ENCODE data around the gene CAMK4.
"Not testable (repeated sequence)": the region's sequence is repeated elsewhere in the genome, so short reads cannot be mapped to it uniquely, and the experiment has no call there.

The CAMK4 gene

GRCh38 chr5:111296570-111296969, 72.4 kb downstream of the CAMK4 start:
- Mint-ChIP-seq H3K27ac (no peak overlapping the region), H3K9me3 (peaks cover 13% of the 10 kb centered on the region)
- TF ChIP-seq, protein P1, sequence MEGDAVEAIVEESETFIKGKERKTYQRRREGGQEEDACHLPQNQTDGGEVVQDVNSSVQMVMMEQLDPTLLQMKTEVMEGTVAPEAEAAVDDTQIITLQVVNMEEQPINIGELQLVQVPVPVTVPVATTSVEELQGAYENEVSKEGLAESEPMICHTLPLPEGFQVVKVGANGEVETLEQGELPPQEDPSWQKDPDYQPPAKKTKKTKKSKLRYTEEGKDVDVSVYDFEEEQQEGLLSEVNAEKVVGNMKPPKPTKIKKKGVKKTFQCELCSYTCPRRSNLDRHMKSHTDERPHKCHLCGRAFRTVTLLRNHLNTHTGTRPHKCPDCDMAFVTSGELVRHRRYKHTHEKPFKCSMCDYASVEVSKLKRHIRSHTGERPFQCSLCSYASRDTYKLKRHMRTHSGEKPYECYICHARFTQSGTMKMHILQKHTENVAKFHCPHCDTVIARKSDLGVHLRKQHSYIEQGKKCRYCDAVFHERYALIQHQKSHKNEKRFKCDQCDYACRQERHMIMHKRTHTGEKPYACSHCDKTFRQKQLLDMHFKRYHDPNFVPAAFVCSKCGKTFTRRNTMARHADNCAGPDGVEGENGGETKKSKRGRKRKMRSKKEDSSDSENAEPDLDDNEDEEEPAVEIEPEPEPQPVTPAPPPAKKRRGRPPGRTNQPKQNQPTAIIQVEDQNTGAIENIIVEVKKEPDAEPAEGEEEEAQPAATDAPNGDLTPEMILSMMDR (IDR thresholded peaks at IDR 0.05; ENCODE audit: unreplicated experiment in 3 of 3): no peak

DNA sequence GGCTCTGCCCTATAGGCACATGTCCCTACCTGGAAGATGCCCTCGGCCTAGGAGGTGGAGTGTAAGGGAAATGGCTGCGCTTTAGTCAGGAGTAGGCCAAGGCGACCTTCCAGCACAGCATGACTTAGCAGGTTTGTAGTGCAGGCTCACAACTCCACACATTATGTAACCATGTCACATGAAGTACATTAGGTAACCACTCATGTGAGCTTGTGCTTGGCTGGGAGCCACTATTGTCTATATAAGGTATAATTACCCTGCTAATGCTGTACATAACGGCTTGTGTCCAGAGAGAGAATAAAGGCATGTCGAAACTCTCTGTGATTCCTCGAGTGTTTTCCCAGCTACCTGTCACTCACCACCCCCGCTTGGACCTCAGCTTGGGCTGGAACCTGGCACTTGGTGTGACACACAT, 74.9 kb downstream of the CAMK4 start:
- Mint-ChIP-seq H3K27me3 (ENCODE audit: low read depth) (no peaks in the 10 kb centered on the region), H3K9me3 (peaks cover 13% of the 10 kb centered on the region), H3K27ac (no peak overlapping the region), H3K4me3 (no peak overlapping the region), H3K36me3 (ENCODE audit: low read depth) (no peaks in the 10 kb centered on the region), H3K4me1 (no peaks in the 10 kb centered on the region)
- TF ChIP-seq, protein P1 (IDR thresholded peaks at IDR 0.05; ENCODE audit: unreplicated experiment in 3 of 3): no peak

More at GRCh38 chr5:111296570-111296969, 72.4 kb downstream of the CAMK4 start:
- Mint-ChIP-seq H3K27me3 (ENCODE audit: low read depth) (no peaks in the 10 kb centered on the region), H3K36me3 (ENCODE audit: low read depth) (no peaks in the 10 kb centered on the region), H3K4me3 (no peak overlapping the region), H3K4me1 (no peaks in the 10 kb centered on the region)

GRCh38 chr5:111299831-111300432, 75.7 kb downstream of the CAMK4 start:
- Mint-ChIP-seq H3K27me3 (ENCODE audit: low read depth) (no peaks in the 10 kb centered on the region), H3K36me3 (ENCODE audit: low read depth) (no peaks in the 10 kb centered on the region), H3K4me1 (no peaks in the 10 kb centered on the region), H3K9me3 (peaks cover 13% of the 10 kb centered on the region), H3K4me3 (no peak overlapping the region), H3K27ac (peak overlapping the region; percentile 23 to 68 (median 42))
- TF ChIP-seq, protein P1 (IDR thresholded peaks at IDR 0.05; ENCODE audit: unreplicated experiment in 3 of 3): no peak

DNA sequence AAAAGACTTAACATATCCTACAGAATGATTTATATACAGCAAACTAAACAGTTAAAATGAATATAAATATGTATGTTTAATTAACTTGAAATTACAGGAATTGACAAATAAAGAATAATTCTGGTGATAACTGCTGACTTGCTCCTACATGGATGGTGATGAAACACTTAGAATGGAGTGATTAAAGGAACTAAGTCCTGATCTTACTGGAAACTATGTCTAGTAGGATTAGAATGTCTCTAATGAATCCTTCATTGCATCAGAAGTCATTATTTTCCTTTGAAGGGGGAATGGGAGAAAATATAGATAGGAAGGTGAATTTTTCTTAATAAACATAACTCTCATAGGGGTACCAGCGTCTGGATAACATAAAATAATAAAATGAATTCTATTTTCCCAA, 77.1 kb downstream of the CAMK4 start:
- H3K4me1 Mint-ChIP-seq: no peaks in the 10 kb centered on the region
- no peaks in the 10 kb centered on the region for H3K27me3 Mint-ChIP-seq (ENCODE audit: low read depth)
- no peak overlapping the region for H3K27ac Mint-ChIP-seq
- H3K9me3 Mint-ChIP-seq: peaks cover 13% of the 10 kb centered on the region
- H3K36me3 Mint-ChIP-seq (ENCODE audit: low read depth): no peaks in the 10 kb centered on the region
- H3K4me3 Mint-ChIP-seq: no peak overlapping the region
- TF ChIP-seq, protein P1 (IDR thresholded peaks at IDR 0.05; ENCODE audit: unreplicated experiment in 3 of 3): no peak

DNA sequence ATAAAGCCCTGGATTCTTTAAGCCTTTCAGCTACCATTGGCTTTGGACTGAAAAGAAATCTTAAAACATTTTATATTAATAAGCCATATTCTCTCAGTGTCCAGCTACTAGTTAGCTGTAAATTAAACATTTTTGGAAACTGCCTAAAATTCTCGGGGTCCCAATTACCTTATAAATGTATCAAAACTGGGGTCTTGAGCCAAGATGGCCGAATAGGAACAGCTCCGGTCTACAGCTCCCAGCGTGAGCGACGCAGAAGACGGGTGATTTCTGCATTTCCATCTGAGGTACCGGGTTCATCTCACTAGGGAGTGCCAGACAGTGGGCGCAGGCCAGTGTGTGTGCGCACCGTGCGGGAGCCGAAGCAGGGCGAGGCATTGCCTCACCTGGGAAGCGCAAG, 77.9 kb downstream of the CAMK4 start:
- H3K36me3 Mint-ChIP-seq (ENCODE audit: low read depth); H3K27me3 Mint-ChIP-seq (ENCODE audit: low read depth); H3K4me3 Mint-ChIP-seq; H3K4me1 Mint-ChIP-seq; H3K27ac Mint-ChIP-seq: not testable (repeated sequence)
- H3K9me3 Mint-ChIP-seq: peaks cover 13% of the 10 kb centered on the region

GRCh38 chr5:111308951-111309350, 84.8 kb downstream of the CAMK4 start:
- H3K36me3 Mint-ChIP-seq (ENCODE audit: low read depth): no peaks in the 10 kb centered on the region
- no peak overlapping the region for H3K27ac Mint-ChIP-seq
- H3K27me3 Mint-ChIP-seq (ENCODE audit: low read depth): no peaks in the 10 kb centered on the region
- H3K4me3 Mint-ChIP-seq: no peak overlapping the region
- H3K9me3 Mint-ChIP-seq: no peaks in the 10 kb centered on the region
- peaks cover 11% of the 10 kb centered on the region for H3K4me1 Mint-ChIP-seq
- TF ChIP-seq, protein P1 (IDR thresholded peaks at IDR 0.05; ENCODE audit: unreplicated experiment in 3 of 3): no peak
